ENCODE measurements around the gene LRRC23.

- TF ChIP-seq CTCF (optimal IDR thresholded peaks at IDR 0.05 in 1 of 3, IDR thresholded peaks at IDR 0.05 in 1 of 3, conservative IDR thresholded peaks at IDR 0.05 in 1 of 3; ENCODE audit: extremely low read depth in 1 of 3, insufficient read depth in 2 of 3, low read length in 3 of 3) = no peak
- no peak for TF ChIP-seq EZH2 (IDR thresholded peaks at IDR 0.05; ENCODE audit: low read length)
Measured at GRCh38 chr12:6905414-6906040, 905 bp downstream of the LRRC23 start.
